Retina (tissue), 1 donor: ENCODE data around the gene LEMD1.
"Not testable (repeated sequence)": the region's sequence is repeated elsewhere in the genome, so short reads cannot be mapped to it uniquely, and the experiment has no call there.

Experiments
- DNase-seq: peaks from one replicate; pipeline ENCODE4 v3.0.0-alpha.2; 2016

The LEMD1 gene

GRCh38 chr1:205446828-205447227 is 25.0 kb upstream of the LEMD1 start:
- peak; percentile 50 for DNase-seq

GRCh38 chr1:205445646-205445935 is 23.7 kb upstream of the LEMD1 start:
- no peak for DNase-seq

DNA sequence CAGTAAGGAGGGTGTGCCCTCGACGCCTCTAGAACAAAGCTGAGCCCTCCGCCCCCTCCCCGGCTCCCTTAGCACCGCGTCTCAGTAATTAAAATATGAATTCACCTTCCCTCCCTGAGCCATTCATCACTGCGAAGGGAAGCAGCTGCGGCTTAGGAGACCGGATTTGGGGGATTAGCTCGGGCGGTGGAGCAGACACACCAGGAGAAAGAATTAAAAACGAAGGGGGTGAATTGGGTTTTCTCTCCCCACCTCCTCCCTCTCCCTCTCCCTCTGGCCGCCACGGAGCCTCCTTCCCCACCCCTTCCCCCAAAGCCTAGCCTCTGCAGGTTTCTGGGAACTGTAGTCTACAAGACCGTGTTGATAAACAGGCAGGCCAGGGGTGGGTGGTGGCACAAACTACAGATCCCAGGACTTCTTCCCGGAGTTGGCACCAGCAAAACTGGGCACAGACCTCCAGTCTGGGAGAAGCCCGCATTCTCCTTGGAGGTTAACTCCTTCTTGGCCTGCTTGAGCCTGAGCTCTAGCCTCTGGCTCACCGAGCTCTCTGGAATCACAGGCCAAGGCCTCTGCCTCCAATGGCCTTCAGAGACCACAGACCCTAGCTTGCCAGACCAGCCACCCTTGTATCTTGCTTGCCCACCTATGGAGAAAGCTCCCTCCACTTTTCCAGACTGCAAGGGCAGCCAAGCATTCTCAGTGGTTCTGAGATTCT is 23.2 kb upstream of the LEMD1 start:
- peak; percentile 68 for DNase-seq

DNA sequence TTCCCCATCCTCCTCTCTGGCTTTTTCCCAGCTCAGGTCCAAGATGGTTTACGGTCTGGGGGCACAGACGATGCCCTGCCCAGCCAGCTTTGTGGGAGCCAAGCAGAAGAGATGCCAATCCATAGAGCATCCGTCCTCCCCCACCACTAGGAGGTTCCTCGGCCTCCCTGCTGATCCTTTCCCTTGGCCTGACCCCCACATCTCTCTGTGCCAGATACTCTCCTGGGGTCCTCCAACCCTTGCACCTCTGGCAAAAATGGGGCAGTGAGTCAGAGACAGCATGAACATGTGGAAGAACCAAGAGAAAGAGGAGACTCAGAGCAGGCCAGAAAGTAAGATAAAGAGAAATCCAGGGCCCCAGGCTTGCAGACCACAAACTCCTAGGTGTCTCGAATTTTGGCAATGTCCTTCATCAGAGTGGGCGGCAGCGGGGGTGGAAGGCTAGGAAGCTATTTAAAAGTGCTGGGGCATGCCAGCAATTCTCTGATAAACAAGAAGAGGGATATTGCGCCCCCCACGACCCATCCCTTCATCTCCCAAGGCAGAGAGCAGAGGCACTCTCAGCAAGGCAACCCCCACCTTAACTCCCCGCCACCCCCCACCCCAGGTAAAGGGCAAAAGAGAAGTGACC is 22.6 kb upstream of the LEMD1 start:
- DNase-seq = no peak

DNA sequence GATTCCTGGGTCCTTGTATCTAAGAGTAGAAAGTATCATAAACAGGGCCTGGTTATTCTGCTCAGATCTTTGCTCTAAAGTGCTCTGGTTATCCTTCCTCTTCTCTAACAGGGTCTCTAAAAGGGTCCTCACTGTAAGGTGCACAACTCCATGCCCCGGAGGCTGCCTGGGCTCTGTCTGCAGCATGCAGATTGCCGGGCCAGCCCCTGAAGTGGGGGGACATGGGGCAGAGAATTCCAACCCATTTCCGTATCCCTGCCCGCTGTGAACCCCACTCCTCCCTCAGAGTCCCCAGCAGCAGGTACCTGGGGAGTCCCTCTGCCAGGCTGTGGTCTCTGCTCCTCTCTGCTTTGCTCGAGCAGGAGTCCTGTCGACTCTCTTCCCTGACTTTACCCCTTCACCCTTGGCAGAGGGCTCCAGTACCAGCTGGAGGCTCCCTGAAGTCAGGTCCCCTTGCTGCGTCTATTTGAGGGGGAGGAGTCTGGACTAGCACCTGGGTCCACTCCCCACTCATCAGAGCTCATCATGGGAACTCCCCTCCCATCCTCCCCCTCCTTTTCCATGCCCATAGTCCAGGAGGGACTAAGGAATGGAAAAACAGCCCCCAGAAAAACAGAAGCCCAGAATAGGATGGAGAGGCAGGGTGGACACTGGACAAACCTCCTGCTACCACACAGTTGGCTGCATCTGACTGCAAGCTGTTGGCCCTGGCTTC is 21.9 kb upstream of the LEMD1 start:
- DNase-seq = no peak

DNA sequence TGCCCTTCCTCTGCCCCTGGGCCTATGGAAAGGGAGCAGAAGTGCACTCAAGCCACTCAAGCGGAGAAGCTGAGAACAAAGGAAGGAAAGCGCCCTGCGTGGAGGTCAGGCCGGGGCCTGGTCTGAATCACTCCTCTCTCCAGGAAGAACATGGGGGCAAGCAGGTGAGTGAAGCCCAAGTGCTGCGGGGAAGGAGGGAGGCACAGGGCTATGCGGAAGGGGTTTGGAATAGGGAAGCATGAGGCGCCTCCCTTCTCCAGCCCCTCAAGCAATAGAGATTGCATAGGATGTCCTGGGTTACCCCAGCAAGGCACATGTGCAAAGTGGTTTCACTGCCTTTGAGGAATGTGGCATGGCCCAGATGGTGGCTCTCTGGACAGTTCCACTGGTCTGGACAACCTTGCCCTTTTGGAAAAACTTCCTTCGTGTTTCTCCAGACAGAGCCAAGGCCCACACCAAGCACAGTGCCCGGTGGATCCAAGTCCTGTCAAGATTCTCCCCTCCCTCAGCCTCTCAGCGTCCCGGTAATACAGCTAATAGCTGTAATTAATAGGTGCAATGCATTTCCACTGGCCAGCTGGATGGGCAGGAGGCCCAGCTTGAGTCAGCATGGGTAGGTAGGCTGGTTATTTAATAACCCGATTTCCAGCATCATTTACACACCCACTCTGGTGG is 20.3 kb upstream of the LEMD1 start:
- peak; percentile 76 for DNase-seq

- no peak for DNase-seq
Measured at GRCh38 chr1:205441716-205442050, 19.8 kb upstream of the LEMD1 start.

DNA sequence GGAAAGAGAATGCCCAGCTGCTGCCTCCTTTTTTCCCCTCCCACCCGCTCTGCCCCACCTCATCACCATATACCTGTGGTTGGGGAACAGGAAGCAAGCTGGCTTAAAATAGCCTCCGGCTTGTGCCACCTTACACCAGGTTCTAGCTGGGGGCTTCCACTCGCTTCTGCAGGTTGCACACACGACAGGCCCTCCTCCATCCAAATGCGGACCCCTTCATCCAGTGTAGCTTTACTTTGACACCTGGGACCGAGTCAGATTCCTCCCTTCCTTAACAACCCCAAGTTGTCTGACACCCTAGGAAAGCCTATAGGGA is 19.4 kb upstream of the LEMD1 start:
- DNase-seq = no peak

DNA sequence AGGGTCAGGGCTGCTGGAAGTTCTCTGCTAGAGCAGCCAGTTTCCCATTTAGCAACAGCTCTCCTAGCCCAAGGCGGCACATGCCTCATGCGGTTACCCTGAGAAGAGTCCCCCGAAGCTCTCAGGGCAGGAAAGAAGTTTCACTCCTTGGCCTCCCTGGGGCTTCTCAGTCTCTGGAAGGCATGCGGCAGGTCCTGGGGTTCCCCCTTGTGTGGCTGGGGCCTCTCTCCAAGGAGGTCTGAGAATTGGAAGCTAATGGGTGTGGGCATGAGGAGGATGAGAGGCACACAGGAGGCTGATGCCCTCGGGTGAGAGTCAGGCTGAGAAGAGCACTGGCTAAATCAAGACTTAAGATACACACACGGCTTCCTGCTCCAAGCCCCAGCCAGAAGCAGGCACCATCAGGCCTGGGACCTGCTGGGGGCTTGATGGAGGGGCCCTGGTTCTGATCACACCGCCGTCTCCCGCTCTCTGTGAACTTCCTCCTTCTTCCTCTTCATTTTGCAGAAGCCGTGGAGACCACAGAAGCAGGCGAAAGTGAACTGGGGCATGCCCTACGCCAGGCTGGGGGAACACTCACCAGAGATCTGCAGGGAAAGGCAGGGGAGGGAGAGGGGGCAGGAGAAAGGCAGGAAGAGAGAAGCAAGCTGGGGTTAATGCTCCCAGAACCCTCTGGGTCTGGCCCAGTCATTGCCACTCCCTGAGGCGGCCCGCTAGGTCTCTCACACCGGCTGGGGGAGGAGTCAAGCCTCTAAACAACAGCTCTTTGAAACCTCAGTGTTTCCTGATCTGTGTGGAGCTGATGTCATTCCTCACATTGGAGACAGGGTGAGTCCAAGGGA is 18.8 kb upstream of the LEMD1 start:
- peak; percentile 65 for DNase-seq

GRCh38 chr1:205440121-205440475 is 18.2 kb upstream of the LEMD1 start:
- no peak for DNase-seq

DNA sequence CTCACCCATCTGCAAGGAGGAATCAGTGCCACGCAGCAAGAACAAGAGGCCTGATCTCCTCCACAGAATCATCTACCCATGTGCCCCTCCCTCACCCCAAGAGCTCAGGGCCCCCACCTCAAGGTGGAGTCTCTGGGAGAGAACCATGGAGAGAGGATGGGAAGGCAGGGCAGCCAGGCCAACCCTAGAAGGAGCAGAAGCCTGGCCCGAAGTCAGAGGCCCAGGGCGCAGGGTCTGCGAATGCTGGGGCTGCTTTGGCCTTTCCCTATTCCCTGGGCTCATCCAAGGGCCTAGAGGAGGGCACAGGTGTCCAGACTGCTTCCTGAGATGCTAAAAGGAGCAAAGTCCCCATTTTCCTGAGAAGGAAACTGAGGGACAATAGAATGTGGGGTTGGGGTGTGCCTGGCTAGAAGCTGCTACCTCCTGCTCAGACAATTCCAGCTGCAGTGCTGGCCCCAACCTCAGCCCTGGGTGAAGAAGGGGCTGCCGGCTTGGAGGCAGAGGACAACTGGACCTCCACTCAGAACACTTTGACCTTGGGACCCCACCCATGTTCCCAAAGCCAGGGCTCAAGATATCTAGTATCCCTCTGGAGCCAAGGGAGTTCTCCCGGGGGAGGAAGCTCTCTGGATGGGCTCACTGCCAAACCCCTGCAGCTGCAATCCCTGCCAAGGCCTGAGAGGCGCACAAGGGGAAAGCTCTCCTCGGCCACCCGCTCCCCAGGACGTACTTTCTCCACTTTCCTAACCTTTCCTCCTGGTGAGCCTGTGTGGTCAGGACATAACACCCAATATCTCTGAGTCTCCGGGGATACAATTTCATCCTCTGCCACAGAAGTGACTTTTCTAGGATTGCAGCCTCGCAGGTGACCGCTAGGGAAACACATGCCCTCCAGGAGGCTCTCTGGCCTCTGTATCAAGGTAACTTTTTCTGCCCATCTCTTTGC is 16.6 kb upstream of the LEMD1 start:
- peak; percentile 62 for DNase-seq

DNA sequence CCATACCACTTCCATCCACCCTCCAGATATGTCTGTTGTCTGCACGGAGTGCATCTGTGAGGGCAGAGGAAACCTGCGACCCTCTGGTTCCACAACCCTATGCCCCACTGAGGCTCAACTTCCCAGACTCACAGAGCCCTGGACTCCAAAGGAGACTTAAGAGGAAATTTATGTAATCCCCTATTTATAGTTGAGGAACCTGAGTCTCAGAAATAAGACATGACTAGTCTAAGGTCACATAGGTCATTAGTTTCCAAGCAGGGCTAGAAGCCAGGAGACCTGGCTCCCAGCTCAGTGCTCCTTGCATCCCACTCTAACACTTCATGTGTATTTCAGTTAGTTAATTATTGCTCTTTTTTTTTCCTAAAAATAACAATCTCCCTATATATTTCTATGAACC is 15.7 kb upstream of the LEMD1 start:
- DNase-seq = no peak

GRCh38 chr1:205436776-205437410 is 15.0 kb upstream of the LEMD1 start:
- DNase-seq = no peak

GRCh38 chr1:205435578-205436573 is 14.0 kb upstream of the LEMD1 start:
- DNase-seq = peak; percentile 69

DNA sequence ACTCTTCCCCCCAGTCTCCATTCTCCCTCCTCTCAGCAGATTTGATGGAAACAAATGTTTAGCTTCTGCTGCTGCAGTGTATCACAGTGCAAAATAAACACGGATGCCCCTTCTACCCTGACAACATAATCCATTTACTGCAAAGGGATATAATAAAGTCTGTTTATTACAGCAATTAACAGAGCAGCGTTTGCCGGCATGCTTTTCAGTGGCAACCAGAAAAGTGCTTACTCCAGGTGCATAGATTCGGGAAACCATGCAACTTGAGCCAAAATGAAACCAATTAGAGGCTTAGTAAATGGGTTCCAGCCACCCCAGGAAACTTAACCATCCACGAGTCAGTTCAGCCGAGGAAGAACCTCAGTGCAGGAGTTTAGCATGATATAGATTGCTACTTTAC is 12.9 kb upstream of the LEMD1 start:
- DNase-seq = no peak

- not testable (repeated sequence) for DNase-seq
Measured at GRCh38 chr1:205432692-205433091, 10.8 kb upstream of the LEMD1 start.

DNA sequence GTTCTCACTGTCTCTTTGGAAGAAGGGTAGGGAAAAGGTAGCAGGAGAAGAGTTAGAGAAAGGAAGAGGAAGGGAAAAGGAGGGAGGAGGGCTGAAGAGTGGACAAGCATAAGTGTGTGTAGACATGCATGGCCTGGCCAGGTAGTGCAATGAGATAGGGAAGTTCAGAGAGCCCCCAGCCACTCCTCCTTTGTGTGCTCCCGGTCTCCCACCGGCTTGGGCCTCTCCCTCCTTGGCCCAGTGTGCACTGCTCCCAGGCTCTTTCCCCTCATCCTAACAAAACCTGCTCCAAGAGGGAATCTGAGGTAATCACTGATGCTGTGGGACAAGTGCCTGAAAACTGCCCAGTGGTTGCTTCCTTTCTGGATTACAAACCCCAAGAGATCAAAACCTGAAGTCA is 10.3 kb upstream of the LEMD1 start:
- DNase-seq = no peak

DNA sequence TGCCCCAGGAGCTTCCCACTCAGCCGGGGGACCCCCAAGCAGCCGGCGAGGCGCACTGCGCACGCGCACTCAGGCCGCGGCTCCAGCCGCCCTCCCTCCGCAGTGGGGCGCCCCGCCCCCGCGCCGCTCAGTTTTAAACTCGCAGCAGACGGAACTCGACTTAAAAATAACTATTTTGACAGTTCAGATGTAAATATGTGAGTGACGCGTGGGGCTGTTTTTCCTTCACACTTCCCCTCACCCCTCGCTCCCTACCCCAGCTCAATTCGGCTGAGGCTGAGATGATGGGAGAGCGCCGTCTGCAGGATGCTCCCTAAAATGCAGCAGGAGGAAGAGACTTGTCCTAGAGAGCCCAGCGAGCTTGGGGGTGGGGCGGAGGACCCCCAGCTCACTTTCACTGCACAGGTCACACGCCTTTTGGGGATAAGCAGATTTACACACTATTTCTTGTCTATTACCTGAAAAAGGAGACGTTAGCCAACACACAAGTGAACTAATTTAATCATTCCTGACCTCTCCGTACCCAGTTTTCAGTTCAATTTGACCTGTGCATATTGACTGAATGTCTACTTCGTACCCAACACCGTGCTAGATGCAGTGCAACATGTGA is 8.9 kb upstream of the LEMD1 start:
- peak; percentile 90 for DNase-seq

DNA sequence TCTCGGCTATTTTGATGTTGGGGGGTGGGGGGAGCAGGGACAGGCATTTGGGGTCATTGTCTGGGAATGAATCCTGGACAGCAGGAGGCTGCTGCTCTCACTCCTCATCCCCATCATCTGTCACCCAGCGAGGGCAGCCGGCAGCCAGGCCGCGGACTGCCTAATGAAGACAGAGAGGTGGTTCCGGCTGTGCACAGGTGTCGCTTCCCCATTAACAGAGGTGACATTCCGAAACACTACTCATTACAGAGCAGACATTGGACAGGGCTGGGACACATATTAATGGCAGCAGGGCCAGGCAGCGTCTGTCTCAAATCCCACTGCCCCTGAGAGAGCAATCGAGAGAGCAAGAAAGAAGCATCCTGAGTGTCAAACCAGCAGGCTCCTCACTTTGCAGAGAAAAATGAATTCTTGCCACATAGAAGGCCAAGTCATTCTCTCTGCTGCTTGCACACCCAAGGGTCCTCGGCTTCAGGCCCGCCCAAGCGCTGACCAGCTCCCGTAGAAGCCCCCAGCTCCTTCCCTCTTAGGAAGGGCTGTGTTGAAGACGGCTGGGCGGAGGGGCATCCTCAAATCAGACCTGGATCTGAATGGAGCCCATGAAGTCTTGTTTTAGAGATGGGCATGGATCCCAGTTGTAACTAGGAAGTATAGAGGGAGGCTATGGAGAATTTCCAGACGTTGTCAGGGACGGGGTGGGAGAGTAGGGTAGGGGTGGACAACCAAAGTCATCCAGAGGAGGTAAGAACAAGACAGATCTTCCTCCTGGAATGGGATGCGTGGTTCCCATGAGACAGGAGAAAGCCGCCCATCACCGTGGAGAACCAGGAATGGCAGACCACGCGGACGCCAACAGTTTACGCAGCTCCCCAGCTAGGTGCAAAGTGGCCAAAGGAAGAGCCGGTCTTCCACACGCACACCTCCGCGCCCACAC is 8.2 kb upstream of the LEMD1 start:
- DNase-seq = no peak
